ENCODE data around the gene MCC.

GRCh38 chr5:113325054-113325453 lies 163.2 kb downstream of the MCC start:
- no peak for TF ChIP-seq CTCF (IDR thresholded peaks at IDR 0.05)
- no peak for TF ChIP-seq EZH2 (IDR thresholded peaks at IDR 0.05; ENCODE audit: borderline replicate concordance, insufficient read depth, low read depth, low read length, poor library complexity, severe bottlenecking)

All from B cell (primary cell).